ENCODE results near the gene DMRT1. TPM values are rescaled to one million over a fixed set of nuclear protein-coding genes. Genes with fewer than 3 reads are reported as not detected.
"Not testable (repeated sequence)": the region's sequence is repeated elsewhere in the genome, so short reads cannot be mapped to it uniquely, and the experiment has no call there.

Gene DMRT1
- total and polyA plus RNA-seq, 9 donors = 0.09 TPM; not detected in 8

- DNase-seq = no peak
- H3K27ac ChIP-seq (ENCODE audit: low read length) = no peak overlapping the region
- WGBS (ENCODE audit: insufficient coverage) = 0% methylated on average over 1 of the region's 6 CpGs
Measured at GRCh38 chr9:859251-859650, 17.8 kb downstream of the DMRT1 start.

GRCh38 chr9:860706-861105 is 19.2 kb downstream of the DMRT1 start:
- no peak overlapping the region for H3K4me3 ChIP-seq (ENCODE audit: low read length)
- H3K4me1 ChIP-seq (ENCODE audit: control insufficient read depth, insufficient read depth, low read length) = no peaks in the 10 kb centered on the region
- H3K27ac ChIP-seq (ENCODE audit: low read length) = no peak overlapping the region
- WGBS (ENCODE audit: insufficient coverage) = 55% methylated on average over 1 of the region's 4 CpGs
- H3K36me3 ChIP-seq (ENCODE audit: control insufficient read depth, insufficient read depth, low read length) = no peaks in the 10 kb centered on the region
- no peaks in the 10 kb centered on the region for H3K9me3 ChIP-seq (replicated peaks; ENCODE audit: control insufficient read depth, low read depth, low read length)
- DNase-seq = no peak
- no peaks in the 10 kb centered on the region for H3K27me3 ChIP-seq (ENCODE audit: control insufficient read depth, insufficient read depth, low read length)

More at GRCh38 chr9:859251-859650, 17.8 kb downstream of the DMRT1 start:
- no peaks in the 10 kb centered on the region for H3K4me1 ChIP-seq (ENCODE audit: control insufficient read depth, insufficient read depth, low read length)
- H3K9me3 ChIP-seq (replicated peaks; ENCODE audit: control insufficient read depth, low read depth, low read length) = no peaks in the 10 kb centered on the region
- H3K36me3 ChIP-seq (ENCODE audit: control insufficient read depth, insufficient read depth, low read length) = no peaks in the 10 kb centered on the region
- H3K27me3 ChIP-seq (ENCODE audit: control insufficient read depth, insufficient read depth, low read length) = no peaks in the 10 kb centered on the region
- no peak overlapping the region for H3K4me3 ChIP-seq (ENCODE audit: low read length)

GRCh38 chr9:861525-861924 is 20.0 kb downstream of the DMRT1 start:
- not testable (repeated sequence) for DNase-seq; H3K9me3 ChIP-seq (replicated peaks; ENCODE audit: control insufficient read depth, low read depth, low read length); H3K36me3 ChIP-seq (ENCODE audit: control insufficient read depth, insufficient read depth, low read length); H3K4me1 ChIP-seq (ENCODE audit: control insufficient read depth, insufficient read depth, low read length); H3K27ac ChIP-seq (ENCODE audit: low read length); H3K4me3 ChIP-seq (ENCODE audit: low read length); H3K27me3 ChIP-seq (ENCODE audit: control insufficient read depth, insufficient read depth, low read length)
- 94% methylated on average over 17 of the region's 30 CpGs for WGBS (ENCODE audit: insufficient coverage)

GRCh38 chr9:875119-875962 is 33.8 kb downstream of the DMRT1 start:
- no peak for DNase-seq
- Histone ChIP-seq H3K9me3 (replicated peaks; ENCODE audit: control insufficient read depth, low read depth, low read length) (no peaks in the 10 kb centered on the region), H3K4me1 (ENCODE audit: control insufficient read depth, insufficient read depth, low read length) (no peaks in the 10 kb centered on the region), H3K27me3 (ENCODE audit: control insufficient read depth, insufficient read depth, low read length) (peaks cover 2% of the 10 kb centered on the region), H3K4me3 (ENCODE audit: low read length) (no peak overlapping the region), H3K27ac (ENCODE audit: low read length) (no peak overlapping the region), H3K36me3 (ENCODE audit: control insufficient read depth, insufficient read depth, low read length) (no peaks in the 10 kb centered on the region)
- 80% methylated on average over 2 of the region's 10 CpGs for WGBS (ENCODE audit: insufficient coverage)

- Histone ChIP-seq H3K27ac (ENCODE audit: low read length) (no peak overlapping the region), H3K9me3 (replicated peaks; ENCODE audit: control insufficient read depth, low read depth, low read length) (no peaks in the 10 kb centered on the region), H3K27me3 (ENCODE audit: control insufficient read depth, insufficient read depth, low read length) (peaks cover 2% of the 10 kb centered on the region), H3K36me3 (ENCODE audit: control insufficient read depth, insufficient read depth, low read length) (no peaks in the 10 kb centered on the region), H3K4me1 (ENCODE audit: control insufficient read depth, insufficient read depth, low read length) (no peaks in the 10 kb centered on the region), H3K4me3 (ENCODE audit: low read length) (no peak overlapping the region)
- no peak for DNase-seq
- WGBS (ENCODE audit: insufficient coverage) = 100% methylated on average over 1 of the region's 4 CpGs
Measured at GRCh38 chr9:876425-876824, 34.9 kb downstream of the DMRT1 start.

- 33% methylated on average over 1 of the region's 5 CpGs for WGBS (ENCODE audit: insufficient coverage)
- Histone ChIP-seq H3K27ac (ENCODE audit: low read length) (no peak overlapping the region), H3K27me3 (ENCODE audit: control insufficient read depth, insufficient read depth, low read length) (peaks cover 2% of the 10 kb centered on the region), H3K4me3 (ENCODE audit: low read length) (no peak overlapping the region), H3K4me1 (ENCODE audit: control insufficient read depth, insufficient read depth, low read length) (no peaks in the 10 kb centered on the region), H3K36me3 (ENCODE audit: control insufficient read depth, insufficient read depth, low read length) (no peaks in the 10 kb centered on the region), H3K9me3 (replicated peaks; ENCODE audit: control insufficient read depth, low read depth, low read length) (no peaks in the 10 kb centered on the region)
- DNase-seq = peak; percentile 12
Measured at GRCh38 chr9:878239-878638, 36.7 kb downstream of the DMRT1 start.

- no peak overlapping the region for H3K27ac ChIP-seq (ENCODE audit: low read length)
- H3K36me3 ChIP-seq (ENCODE audit: control insufficient read depth, insufficient read depth, low read length) = no peaks in the 10 kb centered on the region
- H3K27me3 ChIP-seq (ENCODE audit: control insufficient read depth, insufficient read depth, low read length) = peaks cover 2% of the 10 kb centered on the region
- no peak overlapping the region for H3K4me3 ChIP-seq (ENCODE audit: low read length)
- 73% methylated on average over 2 of the region's 7 CpGs for WGBS (ENCODE audit: insufficient coverage)
- no peaks in the 10 kb centered on the region for H3K4me1 ChIP-seq (ENCODE audit: control insufficient read depth, insufficient read depth, low read length)
- no peak for DNase-seq
- no peaks in the 10 kb centered on the region for H3K9me3 ChIP-seq (replicated peaks; ENCODE audit: control insufficient read depth, low read depth, low read length)
Measured at GRCh38 chr9:880725-881124, 39.2 kb downstream of the DMRT1 start.

GRCh38 chr9:882416-882924 is 41.0 kb downstream of the DMRT1 start:
- Histone ChIP-seq H3K4me1 (ENCODE audit: control insufficient read depth, insufficient read depth, low read length) (no peaks in the 10 kb centered on the region), H3K27me3 (ENCODE audit: control insufficient read depth, insufficient read depth, low read length) (peaks cover 2% of the 10 kb centered on the region), H3K27ac (ENCODE audit: low read length) (no peak overlapping the region), H3K36me3 (ENCODE audit: control insufficient read depth, insufficient read depth, low read length) (no peaks in the 10 kb centered on the region), H3K9me3 (replicated peaks; ENCODE audit: control insufficient read depth, low read depth, low read length) (no peaks in the 10 kb centered on the region), H3K4me3 (ENCODE audit: low read length) (no peak overlapping the region)
- DNase-seq = no peak
- WGBS (ENCODE audit: insufficient coverage) = 65% methylated on average over 4 of the region's 4 CpGs

- Histone ChIP-seq H3K4me1 (ENCODE audit: control insufficient read depth, insufficient read depth, low read length) (no peaks in the 10 kb centered on the region), H3K36me3 (ENCODE audit: control insufficient read depth, insufficient read depth, low read length) (no peaks in the 10 kb centered on the region), H3K4me3 (ENCODE audit: low read length) (no peak overlapping the region), H3K27me3 (ENCODE audit: control insufficient read depth, insufficient read depth, low read length) (peaks cover 2% of the 10 kb centered on the region), H3K9me3 (replicated peaks; ENCODE audit: control insufficient read depth, low read depth, low read length) (no peaks in the 10 kb centered on the region), H3K27ac (ENCODE audit: low read length) (no peak overlapping the region)
- 90% methylated on average over 5 of the region's 8 CpGs for WGBS (ENCODE audit: insufficient coverage)
- no peak for DNase-seq
Measured at GRCh38 chr9:883011-883410, 41.5 kb downstream of the DMRT1 start.

GRCh38 chr9:886886-887285 is 45.4 kb downstream of the DMRT1 start:
- no peaks in the 10 kb centered on the region for H3K27me3 ChIP-seq (ENCODE audit: control insufficient read depth, insufficient read depth, low read length)
- no peaks in the 10 kb centered on the region for H3K9me3 ChIP-seq (replicated peaks; ENCODE audit: control insufficient read depth, low read depth, low read length)
- WGBS (ENCODE audit: insufficient coverage) = 89% methylated on average over 5 of the region's 6 CpGs
- no peak for DNase-seq
- no peak overlapping the region for H3K4me3 ChIP-seq (ENCODE audit: low read length)
- H3K4me1 ChIP-seq (ENCODE audit: control insufficient read depth, insufficient read depth, low read length) = no peaks in the 10 kb centered on the region
- no peak overlapping the region for H3K27ac ChIP-seq (ENCODE audit: low read length)
- H3K36me3 ChIP-seq (ENCODE audit: control insufficient read depth, insufficient read depth, low read length) = no peaks in the 10 kb centered on the region
